Lower leg skin (tissue), 4 donors: ENCODE data around the gene RUNX1. TPM values are rescaled to one million over a fixed set of nuclear protein-coding genes. Genes with fewer than 3 reads are reported as not detected.

Experiments
- DNase-seq, 2 donors: peaks; one replicate each; pipeline ENCODE4 v3.0.0-alpha.2; 2019; ENCODE audit warnings: low spot score in 2 of 2
- H3K4me3 ChIP-seq: fragments of 200-600 bp; sonication (generic); 2 replicates; pipeline ENCODE4 v1.5.1; 2017; ENCODE audit warnings: mild to moderate bottlenecking, low read depth; ENCODE audit not compliant: poor library complexity, severe bottlenecking
- POLR2A ChIP-seq, 2 donors: fragments of 450-650 bp; IDR thresholded peaks; one replicate each; pipeline ENCODE4 v1.6.1; 2016 to 2017; ENCODE audit warnings: antibody characterized with exemption in 2 of 2, mild to moderate bottlenecking in 1 of 2, moderate library complexity in 1 of 2
- WGBS, 2 donors: methylation state at CpG; one replicate each; pipeline ENCODE4 v1.1.5; 2018; 5-methylcytosine and 5-hydroxymethylcytosine counted together
- intact Hi-C: fragments of 100-400 bp; cut with DNase I; formaldehyde crosslinking; loops from one replicate; pipeline ENCODE4 v1.15.0; 2023; ENCODE audit warnings: low total_unique reads
- total RNA-seq, 4 donors: library from RNA; depleted of rRNA; stranded (reverse); fragments of >200 nt; gene quantifications; one replicate each; pipeline ENCODE4 v1.1.0, GENCODE V29; 2016
- TF ChIP-seq, protein P1 (sequence below), 3 donors: fragments of 450-650 bp; IDR thresholded peaks; one replicate each; pipeline ENCODE4 v1.5.1; 2016; ENCODE audit warnings: antibody characterized with exemption in 3 of 3, mild to moderate bottlenecking in 3 of 3, moderate library complexity in 2 of 3

Gene RUNX1
- total RNA-seq, 4 donors from 2014 or later, result 7.3 to 29.1 (median 18.1) TPM

DNA sequence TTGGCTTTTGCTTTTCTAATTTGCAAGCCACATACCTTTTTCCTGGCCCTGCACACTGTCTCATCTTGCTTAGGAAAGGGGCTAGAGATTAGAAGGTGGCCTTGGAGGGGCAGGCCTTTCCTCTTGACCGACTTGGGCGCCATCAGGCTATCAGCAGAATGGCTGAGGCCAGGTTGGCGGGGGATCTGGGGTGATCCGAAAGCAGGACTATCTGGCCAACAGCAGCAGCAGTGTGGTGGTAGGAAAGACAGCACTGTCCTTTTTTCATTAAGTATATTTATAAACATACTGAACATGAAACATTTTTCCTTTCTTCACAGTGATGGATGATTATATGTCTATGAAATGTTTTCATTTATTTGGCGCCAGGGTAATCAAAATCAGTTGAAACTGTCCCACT, 23.5 kb upstream of the RUNX1 start:
- 51 to 57% methylated on average over 5 of the region's 5 CpGs for whole genome bisulfite sequencing, 2 donors
- intact Hi-C loops, result no loop called here
- DNase-seq, result no peak
- TF ChIP-seq, protein P1, sequence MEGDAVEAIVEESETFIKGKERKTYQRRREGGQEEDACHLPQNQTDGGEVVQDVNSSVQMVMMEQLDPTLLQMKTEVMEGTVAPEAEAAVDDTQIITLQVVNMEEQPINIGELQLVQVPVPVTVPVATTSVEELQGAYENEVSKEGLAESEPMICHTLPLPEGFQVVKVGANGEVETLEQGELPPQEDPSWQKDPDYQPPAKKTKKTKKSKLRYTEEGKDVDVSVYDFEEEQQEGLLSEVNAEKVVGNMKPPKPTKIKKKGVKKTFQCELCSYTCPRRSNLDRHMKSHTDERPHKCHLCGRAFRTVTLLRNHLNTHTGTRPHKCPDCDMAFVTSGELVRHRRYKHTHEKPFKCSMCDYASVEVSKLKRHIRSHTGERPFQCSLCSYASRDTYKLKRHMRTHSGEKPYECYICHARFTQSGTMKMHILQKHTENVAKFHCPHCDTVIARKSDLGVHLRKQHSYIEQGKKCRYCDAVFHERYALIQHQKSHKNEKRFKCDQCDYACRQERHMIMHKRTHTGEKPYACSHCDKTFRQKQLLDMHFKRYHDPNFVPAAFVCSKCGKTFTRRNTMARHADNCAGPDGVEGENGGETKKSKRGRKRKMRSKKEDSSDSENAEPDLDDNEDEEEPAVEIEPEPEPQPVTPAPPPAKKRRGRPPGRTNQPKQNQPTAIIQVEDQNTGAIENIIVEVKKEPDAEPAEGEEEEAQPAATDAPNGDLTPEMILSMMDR (IDR thresholded peaks at IDR 0.05), result no peak
- no peak for TF ChIP-seq POLR2A (IDR thresholded peaks at IDR 0.05)
- no peak overlapping the region for H3K4me3 ChIP-seq

DNA sequence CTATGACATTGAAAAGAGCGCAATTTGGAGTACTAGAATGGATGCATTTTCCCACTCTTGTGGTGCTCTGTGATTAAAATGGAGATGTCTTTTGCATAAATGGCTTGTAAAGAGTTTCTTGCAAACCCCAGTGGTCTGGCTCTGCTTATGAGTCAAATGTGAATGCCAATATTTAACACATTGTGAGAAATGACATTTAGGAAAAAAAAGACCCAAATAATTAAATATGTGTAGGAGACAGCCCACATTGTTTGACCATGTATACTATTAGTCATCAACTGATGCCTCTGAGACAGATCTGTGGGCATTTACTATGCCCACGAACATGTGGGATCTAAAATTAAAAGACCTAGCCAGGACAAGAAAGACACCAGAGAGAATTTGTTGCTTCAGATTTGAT, 22.2 kb upstream of the RUNX1 start:
- 73 to 83% methylated on average over 2 of the region's 2 CpGs for WGBS, 2 donors
- TF ChIP-seq POLR2A (IDR thresholded peaks at IDR 0.05), result no peak
- TF ChIP-seq, protein P1 (IDR thresholded peaks at IDR 0.05), result no peak
- no peak for DNase-seq
- H3K4me3 ChIP-seq, result no peak overlapping the region
- intact Hi-C loops, result no loop called here

DNA sequence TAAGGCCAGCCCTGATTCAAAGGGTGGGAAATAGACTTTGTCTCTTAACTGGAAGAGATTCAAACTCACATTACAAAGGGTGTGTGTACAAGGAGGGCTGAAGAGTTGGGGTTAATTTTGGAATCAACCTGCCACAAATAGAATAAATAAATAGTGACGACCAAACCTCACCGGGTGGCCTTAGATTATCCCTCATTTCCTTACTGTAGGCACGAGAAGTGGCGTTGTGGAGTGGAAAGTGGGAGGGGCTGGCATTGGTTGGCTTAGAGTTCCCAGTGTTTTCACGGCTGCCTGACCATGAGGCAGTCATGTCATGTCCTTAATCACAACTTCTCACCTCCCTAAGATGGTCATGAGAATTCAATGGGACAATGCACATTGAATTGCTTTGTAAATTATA, 21.3 kb upstream of the RUNX1 start:
- no peak for TF ChIP-seq POLR2A (IDR thresholded peaks at IDR 0.05)
- TF ChIP-seq, protein P1 (IDR thresholded peaks at IDR 0.05), result no peak
- intact Hi-C loops, result no loop called here
- 78 to 80% methylated on average over 5 of the region's 5 CpGs for WGBS, 2 donors

DNA sequence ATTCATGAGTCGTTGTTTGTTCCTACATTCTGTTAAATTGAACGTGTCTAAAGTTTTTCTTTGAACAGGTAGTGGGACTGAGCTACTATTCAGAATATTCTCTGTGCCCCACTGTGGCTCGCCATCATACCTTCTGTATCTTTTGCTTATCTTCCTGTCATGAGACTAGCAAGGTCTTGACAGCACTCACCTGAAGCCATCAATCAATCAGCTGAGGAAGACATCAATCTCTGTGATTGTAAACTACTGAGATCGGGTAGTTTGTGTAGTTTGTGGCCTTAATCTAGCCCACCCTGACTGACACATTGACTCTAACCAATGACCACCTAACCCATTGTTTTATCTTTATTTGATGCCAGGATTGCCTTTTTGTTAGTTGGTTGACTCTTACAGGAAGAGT, 17.7 kb upstream of the RUNX1 start:
- intact Hi-C loops, result no loop called here
- 90 to 96% methylated on average over 4 of the region's 4 CpGs for WGBS, 2 donors

More for the DNA sequence above, 21.3 kb upstream of the RUNX1 start:
- H3K4me3 ChIP-seq, result no peak overlapping the region
- no peak for DNase-seq

DNA sequence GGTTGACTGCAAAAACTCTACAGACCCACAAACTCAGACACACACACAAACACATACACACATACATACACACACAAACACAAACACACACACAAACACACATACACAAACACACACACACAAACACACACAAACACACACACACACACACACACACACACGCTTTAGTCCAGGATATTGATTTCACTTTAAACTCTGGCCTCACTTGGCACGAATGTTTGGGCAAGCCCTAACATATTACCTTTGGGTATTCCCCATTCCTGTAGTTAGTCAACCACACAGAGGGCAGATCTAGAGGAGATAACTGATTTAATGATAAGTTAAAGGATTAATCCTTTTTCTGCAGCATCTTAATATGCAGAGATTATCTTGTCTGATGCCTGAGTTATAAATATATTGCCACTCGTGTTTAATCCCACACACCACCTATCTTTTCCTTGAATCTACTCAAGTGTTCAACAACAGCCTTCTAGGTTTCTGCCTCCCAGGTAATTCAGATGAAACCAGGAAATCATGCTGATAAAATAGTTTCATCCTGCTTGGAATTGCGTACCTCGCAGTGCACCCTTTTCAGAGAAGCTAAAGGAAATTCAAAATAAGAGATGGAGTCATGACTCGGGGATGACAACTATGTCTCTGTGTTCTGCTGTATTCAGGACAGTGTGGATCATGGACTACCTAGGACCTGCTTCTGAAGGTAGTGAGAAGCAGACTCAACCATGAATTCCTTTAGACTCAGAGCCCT, 14.5 kb upstream of the RUNX1 start:
- 48 to 54% methylated on average over 6 of the region's 6 CpGs for WGBS, 2 donors
- TF ChIP-seq, protein P1 (IDR thresholded peaks at IDR 0.05), result no peak
- TF ChIP-seq POLR2A (IDR thresholded peaks at IDR 0.05), result no peak
- H3K4me3 ChIP-seq, result no peak overlapping the region
- intact Hi-C loops, result no loop called here
- no peak for DNase-seq

More for the DNA sequence above, 17.7 kb upstream of the RUNX1 start:
- no peak for DNase-seq
- TF ChIP-seq, protein P1 (IDR thresholded peaks at IDR 0.05), result no peak
- no peak for TF ChIP-seq POLR2A (IDR thresholded peaks at IDR 0.05)
- no peak overlapping the region for H3K4me3 ChIP-seq

DNA sequence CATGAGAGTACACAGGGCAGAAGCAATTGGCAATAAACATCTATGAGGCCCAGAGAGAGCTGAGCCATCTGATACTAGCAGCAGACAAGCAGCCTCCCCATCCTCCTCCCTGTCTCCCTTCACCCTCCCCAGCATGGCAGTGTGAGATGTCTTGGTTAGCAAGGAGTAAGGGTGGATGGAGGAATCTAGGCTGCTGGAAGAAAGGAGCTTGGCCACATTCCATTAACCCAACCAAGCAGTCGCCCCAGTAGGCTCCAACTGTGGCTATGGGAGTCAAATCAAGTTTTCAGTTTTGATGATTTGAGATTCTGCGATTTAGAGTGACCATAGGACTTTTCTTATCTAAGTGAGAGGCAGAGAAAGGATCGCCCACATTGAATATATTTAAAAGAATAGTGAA, 12.9 kb upstream of the RUNX1 start:
- H3K4me3 ChIP-seq, result no peak overlapping the region
- DNase-seq, result no peak
- intact Hi-C loops, result no loop called here
- TF ChIP-seq, protein P1 (IDR thresholded peaks at IDR 0.05), result no peak
- TF ChIP-seq POLR2A (IDR thresholded peaks at IDR 0.05), result no peak
- WGBS, 2 donors, result 83 to 85% methylated on average over 3 of the region's 3 CpGs
